ENCODE measurements around the gene THSD7A.

- TF ChIP-seq CTCF (IDR thresholded peaks at IDR 0.05), result no peak
- TF ChIP-seq POLR2A (IDR thresholded peaks at IDR 0.05), result no peak
Observed at GRCh38 chr7:11369696-11370095, 462.3 kb downstream of the THSD7A start.

Measured in lower leg skin (tissue), 3 donors.